IMR-90 (cell line): ENCODE data around the gene AUTS2. TPM values are rescaled to one million over a fixed set of nuclear protein-coding genes. Genes with fewer than 3 reads are reported as not detected.

Source experiments
- ATAC-seq: fragments of 200-7000 bp; cut with Tn5 transposase; 2 replicates; pipeline ENCODE4 v1.9.1; 2020; ENCODE audit warnings: low read depth, mild to moderate bottlenecking, moderate library complexity
- BruUV-seq: library from RNA; stranded (reverse); fragments of 400-500 nt; replicated peaks from 2 replicates; lab custom pipeline; 2021; lab: Mats Ljungman, UMichigan
- CTCF ChIA-PET: fragments of 300-600 bp; formaldehyde crosslinking; extraction: SDS; loops from one replicate; lab custom pipeline; 2021; ENCODE audit warnings: antibody characterized with exemption; lab: Yijun Ruan, JAX
- POLR2A ChIA-PET: fragments of 300-600 bp; sonication (Branson Sonifier 250); formaldehyde crosslinking; loops from one replicate; lab custom pipeline; 2022; ENCODE audit warnings: antibody characterized with exemption; ENCODE audit not compliant: unreplicated experiment; lab: Charles Lee
- DNase-seq: peaks from one replicate; pipeline ENCODE4 v3.0.0; 2013
- H2AFZ ChIP-seq: replicated peaks from 2 replicates; pipeline ENCODE3; 2013; ENCODE audit warnings: low read length, mild to moderate bottlenecking; ENCODE audit not compliant: poor library complexity
- H2AK5ac ChIP-seq: 2 replicates; pipeline ENCODE4 v1.6.1; 2013; ENCODE audit warnings: low read depth, low read length, inconsistent platforms
- H2AK9ac ChIP-seq: replicated peaks from 2 replicates; pipeline ENCODE3; 2013; ENCODE audit warnings: mild to moderate bottlenecking, low read depth, low read length, moderate library complexity; ENCODE audit not compliant: poor library complexity
- H2BK120ac ChIP-seq: 2 replicates; pipeline ENCODE4 v1.6.1; 2013; ENCODE audit warnings: low read depth, low read length, inconsistent platforms
- H2BK15ac ChIP-seq: 3 replicates; pipeline ENCODE4 v1.6.1; 2013; ENCODE audit warnings: low read depth, low read length, inconsistent platforms
- H2BK20ac ChIP-seq: 2 replicates; pipeline ENCODE4 v1.6.1; 2013; ENCODE audit warnings: low read depth, mild to moderate bottlenecking, inconsistent platforms, low read length, moderate library complexity
- H2BK5ac ChIP-seq: 2 replicates; pipeline ENCODE4 v1.6.1; 2013; ENCODE audit warnings: mild to moderate bottlenecking, low read depth, low read length, inconsistent platforms; ENCODE audit not compliant: poor library complexity, severe bottlenecking
- H3K14ac ChIP-seq: replicated peaks from 2 replicates; pipeline ENCODE4 v1.6.1; 2013; ENCODE audit warnings: low read depth, low read length, inconsistent platforms
- H3K18ac ChIP-seq: 2 replicates; pipeline ENCODE4 v1.6.1; 2013; ENCODE audit warnings: low read depth, low read length, control low read depth
- H3K23ac ChIP-seq: 2 replicates; pipeline ENCODE4 v1.6.1; 2013; ENCODE audit warnings: low read depth, low read length, inconsistent platforms
- H3K27ac ChIP-seq: 2 replicates; pipeline ENCODE4 v1.5.1; 2013; ENCODE audit warnings: mild to moderate bottlenecking, control low read depth, low read length; ENCODE audit not compliant: insufficient read depth
- H3K27me3 ChIP-seq: 2 replicates; pipeline ENCODE4 v1.6.1; 2013; ENCODE audit warnings: low read length; ENCODE audit not compliant: control insufficient read depth, insufficient read depth
- H3K36me3 ChIP-seq: 2 replicates; pipeline ENCODE4 v1.6.1; 2013; ENCODE audit warnings: low read length, mixed read lengths; ENCODE audit not compliant: control insufficient read depth, insufficient read depth
- H3K4ac ChIP-seq: 2 replicates; pipeline ENCODE4 v1.6.1; 2013; ENCODE audit warnings: low read depth, low read length, inconsistent platforms
- H3K4me1 ChIP-seq: 2 replicates; pipeline ENCODE4 v1.6.1; 2013; ENCODE audit warnings: low read length, mixed read lengths; ENCODE audit not compliant: control insufficient read depth, insufficient read depth
- H3K4me2 ChIP-seq: 2 replicates; pipeline ENCODE4 v1.6.1; 2013; ENCODE audit warnings: low read depth, mild to moderate bottlenecking, control low read depth, low read length, moderate library complexity
- H3K4me3 ChIP-seq: 2 replicates; pipeline ENCODE4 v1.5.1; 2013; ENCODE audit warnings: low read depth, mild to moderate bottlenecking, control low read depth, low read length, moderate library complexity; ENCODE audit not compliant: insufficient read depth
- H3K56ac ChIP-seq: 2 replicates; pipeline ENCODE4 v1.6.1; 2013; ENCODE audit warnings: low read length, inconsistent platforms; ENCODE audit not compliant: insufficient read depth; ENCODE audit errors: extremely low read depth
- H3K79me1 ChIP-seq, 2 experiments: 2 replicates each; pipeline ENCODE4 v1.6.1; 2013; ENCODE audit warnings: low read length in 2 of 2, inconsistent platforms in 1 of 2, low read depth in 1 of 2
- H3K9ac ChIP-seq: 2 replicates; pipeline ENCODE4 v1.6.1; 2013; ENCODE audit warnings: low read depth, low read length, control low read depth
- H3K9me1 ChIP-seq: 2 replicates; pipeline ENCODE4 v1.6.1; 2013; ENCODE audit warnings: low read length, inconsistent platforms; ENCODE audit not compliant: insufficient read depth
- H3K9me3 ChIP-seq: 2 replicates; pipeline ENCODE4 v1.6.1; 2013; ENCODE audit warnings: low read length; ENCODE audit not compliant: control insufficient read depth, insufficient read depth
- H4K20me1 ChIP-seq: 2 replicates; pipeline ENCODE4 v1.6.1; 2013; ENCODE audit warnings: low read length, inconsistent platforms; ENCODE audit not compliant: insufficient read depth
- H4K5ac ChIP-seq: 2 replicates; pipeline ENCODE4 v1.6.1; 2013; ENCODE audit warnings: mild to moderate bottlenecking, low read depth, low read length, control low read depth
- H4K8ac ChIP-seq, 2 experiments: 2 replicates each; pipeline ENCODE4 v1.6.1; 2013; ENCODE audit warnings: low read depth in 2 of 2, low read length in 2 of 2, control low read depth in 1 of 2, inconsistent platforms in 1 of 2
- H4K91ac ChIP-seq: 2 replicates; pipeline ENCODE4 v1.6.1; 2013; ENCODE audit warnings: low read depth, low read length, inconsistent platforms; ENCODE audit not compliant: insufficient read depth
- BHLHE40 ChIP-seq: fragments of 150-350 bp; IDR thresholded peaks from 2 replicates; pipeline ENCODE4 v1.6.1; 2016; ENCODE audit warnings: mild to moderate bottlenecking, low read depth, low read length
- CEBPB ChIP-seq: IDR thresholded peaks from 2 replicates; pipeline ENCODE4 v1.6.1; 2012; ENCODE audit warnings: low read depth, low read length, improper control_type of control experiment
- CHD1 ChIP-seq: IDR thresholded peaks from 2 replicates; pipeline ENCODE4 v1.6.1; 2012; ENCODE audit warnings: low read depth, low read length, improper control_type of control experiment
- ELK1 ChIP-seq: fragments of 150-350 bp; IDR thresholded peaks from 2 replicates; pipeline ENCODE4 v1.6.1; 2016; ENCODE audit warnings: low read depth, mild to moderate bottlenecking, low read length, moderate library complexity, borderline replicate concordance
- FOS ChIP-seq: fragments of 150-350 bp; IDR thresholded peaks from 2 replicates; pipeline ENCODE4 v1.6.1; 2016; ENCODE audit warnings: low read depth, low read length
- MAFK ChIP-seq: IDR thresholded peaks from 2 replicates; pipeline ENCODE4 v1.6.1; 2012; ENCODE audit warnings: low read depth, low read length, improper control_type of control experiment
- MAZ ChIP-seq: IDR thresholded peaks from 2 replicates; pipeline ENCODE4 v1.6.1; 2012; ENCODE audit warnings: low read depth, mild to moderate bottlenecking, low read length, improper control_type of control experiment, moderate library complexity, borderline replicate concordance
- MXI1 ChIP-seq: IDR thresholded peaks from 2 replicates; pipeline ENCODE4 v1.6.1; 2012; ENCODE audit warnings: low read depth, mild to moderate bottlenecking, low read length, moderate library complexity, borderline replicate concordance
- NFE2L2 ChIP-seq: fragments of 150-350 bp; IDR thresholded peaks from 2 replicates; pipeline ENCODE4 v1.6.1; 2016; ENCODE audit warnings: low read depth, mild to moderate bottlenecking, low read length
- POLR2A ChIP-seq: IDR thresholded peaks from 2 replicates; pipeline ENCODE4 v1.6.1; 2012; ENCODE audit warnings: mild to moderate bottlenecking, low read depth, low read length
- RAD21 ChIP-seq: IDR thresholded peaks from 2 replicates; pipeline ENCODE4 v1.6.1; 2012; ENCODE audit warnings: low read length, improper control_type of control experiment
- RCOR1 ChIP-seq: IDR thresholded peaks from 2 replicates; pipeline ENCODE4 v1.6.1; 2012; ENCODE audit warnings: mild to moderate bottlenecking, low read length, improper control_type of control experiment; ENCODE audit not compliant: insufficient replicate concordance
- RFX5 ChIP-seq: IDR thresholded peaks from 2 replicates; pipeline ENCODE4 v1.8.0; 2012; ENCODE audit warnings: low read depth, mild to moderate bottlenecking, low read length, moderate library complexity
- SMC3 ChIP-seq: fragments of 150-350 bp; IDR thresholded peaks from 2 replicates; pipeline ENCODE4 v1.6.1; 2016; ENCODE audit warnings: low read depth, mild to moderate bottlenecking, antibody characterized with exemption, low read length, moderate library complexity
- USF2 ChIP-seq: fragments of 150-350 bp; IDR thresholded peaks from 2 replicates; pipeline ENCODE4 v1.6.1; 2017; ENCODE audit warnings: mild to moderate bottlenecking, antibody characterized with exemption, low read length, low read depth
- WGBS, 2 experiments: methylation state at CpG; one replicate each; pipeline versions ENCODE4 v1.1.5 to v1.1.7; 2013; ENCODE audit warnings: missing lambda C conversion rate in 2 of 2; ENCODE audit not compliant: insufficient read length in 1 of 2; ENCODE audit errors: extremely low coverage in 2 of 2; 5-methylcytosine and 5-hydroxymethylcytosine counted together
- dilution Hi-C: fragments of 300-500 bp; cut with HindIII; formaldehyde crosslinking; loops from one replicate; pipeline ENCODE4 v1.14.3; 2018; ENCODE audit warnings: low sequenced_read_pairs; ENCODE audit not compliant: unreplicated experiment
- in situ Hi-C: fragments of 300-500 bp; cut with MboI; formaldehyde crosslinking; loops from 3 replicates; pipeline ENCODE4 v1.14.3; 2019; ENCODE audit warnings: low sequenced_read_pairs, inconsistent platforms, mixed read lengths
- intact Hi-C: fragments of 100-400 bp; cut with micrococcal nuclease; formaldehyde crosslinking; loops from 2 replicates; pipeline ENCODE4 v1.10.0; 2022
- polyA plus RNA-seq, 3 experiments: library from polyadenylated mRNA; depleted of rRNA; stranded (reverse); fragments of >200 nt; gene quantifications; 2 replicates each; pipeline ENCODE4 v1.2.3, GENCODE V29; 2012; ENCODE audit warnings: low replicate concordance in 1 of 3
- total RNA-seq: library from RNA; depleted of rRNA; stranded (reverse); fragments of >200 nt; gene quantifications from 2 replicates; pipeline ENCODE4 v1.2.3, GENCODE V29; 2012
- TF ChIP-seq, protein P1 (sequence below): conservative IDR thresholded peaks from 2 replicates; pipeline ENCODE4 v1.5.1; 2012; ENCODE audit warnings: mild to moderate bottlenecking, low read depth, low read length, improper control_type of control experiment

AUTS2 gene
- total and polyA plus RNA-seq, 2 of the 4 experiments (the other 2 are of a cell fraction): 0.90 to 3.0 TPM

DNA sequence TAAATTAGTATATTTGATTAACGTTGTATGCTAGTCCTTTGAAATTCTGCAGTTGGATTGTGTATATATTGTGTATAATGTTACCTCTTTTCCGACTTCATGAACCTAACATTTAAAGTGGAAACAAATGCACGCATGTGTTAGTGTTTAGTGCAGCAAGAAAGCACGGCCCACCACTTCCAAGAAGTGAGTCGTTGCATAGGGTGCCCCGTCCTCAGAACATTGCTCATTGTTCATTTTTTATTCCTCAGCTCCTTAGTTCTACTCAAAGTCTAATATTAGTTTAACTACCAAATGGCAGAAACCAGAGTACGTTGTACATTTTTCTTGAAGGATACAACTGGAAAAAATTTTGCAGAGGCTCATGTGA lies 407.6 kb downstream of the AUTS2 start:
- H2BK20ac ChIP-seq: no peak overlapping the region
- H3K79me1 ChIP-seq: no peaks in the 10 kb centered on the region
- no peak overlapping the region for H3K27ac ChIP-seq
- H3K9ac ChIP-seq: no peak overlapping the region
- no peak overlapping the region for H2AK9ac ChIP-seq
- no TSS peak for BruUV-seq
- H2BK5ac ChIP-seq: no peak overlapping the region
- no peak overlapping the region for H3K14ac ChIP-seq
- no peak overlapping the region for H4K8ac ChIP-seq
- WGBS, 2 experiments: no CpG with 5 or more reads among the region's 7 CpGs
- intact Hi-C loops: no loop called here
- DNase-seq (no peak), ATAC-seq (no peak)
- TF ChIP-seq MAZ: no peak
- TF ChIP-seq BHLHE40: no peak
- TF ChIP-seq MAFK: no peak
- no peak for TF ChIP-seq MXI1
- no peak for TF ChIP-seq SMC3
- TF ChIP-seq RCOR1: no peak
- TF ChIP-seq POLR2A: no peak
- no peak for TF ChIP-seq RFX5
- no peak for TF ChIP-seq CHD1
- TF ChIP-seq RAD21: no peak
- no peak for TF ChIP-seq FOS
- no peak for TF ChIP-seq USF2
- TF ChIP-seq, protein P1, sequence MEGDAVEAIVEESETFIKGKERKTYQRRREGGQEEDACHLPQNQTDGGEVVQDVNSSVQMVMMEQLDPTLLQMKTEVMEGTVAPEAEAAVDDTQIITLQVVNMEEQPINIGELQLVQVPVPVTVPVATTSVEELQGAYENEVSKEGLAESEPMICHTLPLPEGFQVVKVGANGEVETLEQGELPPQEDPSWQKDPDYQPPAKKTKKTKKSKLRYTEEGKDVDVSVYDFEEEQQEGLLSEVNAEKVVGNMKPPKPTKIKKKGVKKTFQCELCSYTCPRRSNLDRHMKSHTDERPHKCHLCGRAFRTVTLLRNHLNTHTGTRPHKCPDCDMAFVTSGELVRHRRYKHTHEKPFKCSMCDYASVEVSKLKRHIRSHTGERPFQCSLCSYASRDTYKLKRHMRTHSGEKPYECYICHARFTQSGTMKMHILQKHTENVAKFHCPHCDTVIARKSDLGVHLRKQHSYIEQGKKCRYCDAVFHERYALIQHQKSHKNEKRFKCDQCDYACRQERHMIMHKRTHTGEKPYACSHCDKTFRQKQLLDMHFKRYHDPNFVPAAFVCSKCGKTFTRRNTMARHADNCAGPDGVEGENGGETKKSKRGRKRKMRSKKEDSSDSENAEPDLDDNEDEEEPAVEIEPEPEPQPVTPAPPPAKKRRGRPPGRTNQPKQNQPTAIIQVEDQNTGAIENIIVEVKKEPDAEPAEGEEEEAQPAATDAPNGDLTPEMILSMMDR: no peak
- no peak for TF ChIP-seq ELK1
- TF ChIP-seq CEBPB: no peak
- no peak for TF ChIP-seq NFE2L2
- H3K27me3 ChIP-seq: no peaks in the 10 kb centered on the region
- no peak overlapping the region for H2BK120ac ChIP-seq
- no peak overlapping the region for H4K5ac ChIP-seq
- H2BK15ac ChIP-seq: no peak overlapping the region
- no peak overlapping the region for H2AFZ ChIP-seq
- H3K36me3 ChIP-seq: no peaks in the 10 kb centered on the region
- H4K20me1 ChIP-seq: no peaks in the 10 kb centered on the region
- no peak overlapping the region for H3K18ac ChIP-seq
- H3K4me1 ChIP-seq: no peaks in the 10 kb centered on the region
- dilution Hi-C loops: no loop called here
- in situ Hi-C loops: no loop called here
- H3K9me3 ChIP-seq: no peaks in the 10 kb centered on the region
- no peak overlapping the region for H3K56ac ChIP-seq
- CTCF ChIA-PET: no interaction called here
- H3K4ac ChIP-seq: no peak overlapping the region
- no peak overlapping the region for H4K91ac ChIP-seq
- POLR2A ChIA-PET: no interaction called here
- no peak overlapping the region for H3K23ac ChIP-seq
- no peak overlapping the region for H2AK5ac ChIP-seq
- no peak overlapping the region for H3K4me3 ChIP-seq
- H3K4me2 ChIP-seq: no peak overlapping the region
- no peaks in the 10 kb centered on the region for H3K9me1 ChIP-seq
